Activated CD8-positive, alpha-beta memory T cell treated with anti-CD3 and anti-CD28 coated beads, Interleukin-2, amount 50 U/mL, for 4 hours (primary cell): ENCODE results near the gene OSBPL10.
"Not testable (repeated sequence)": the region's sequence is repeated elsewhere in the genome, so short reads cannot be mapped to it uniquely, and the experiment has no call there.

ENCODE experiments used
- DNase-seq: peaks from one replicate; pipeline ENCODE4 v3.0.0-alpha.2; 2020

Gene OSBPL10

GRCh38 chr3:31800436-31800835 is 180.6 kb downstream of the OSBPL10 start:
- no peak for DNase-seq

- DNase-seq = no peak
Observed at GRCh38 chr3:31798840-31799239, 182.2 kb downstream of the OSBPL10 start.

GRCh38 chr3:31793821-31794220 is 187.2 kb downstream of the OSBPL10 start:
- DNase-seq = no peak

- no peak for DNase-seq
Observed at GRCh38 chr3:31791090-31791430, 190.0 kb downstream of the OSBPL10 start.

GRCh38 chr3:31790193-31791089 is 190.6 kb downstream of the OSBPL10 start:
- no peak for DNase-seq

- no peak for DNase-seq
Observed at GRCh38 chr3:31789429-31789828, 191.6 kb downstream of the OSBPL10 start.

- DNase-seq = no peak
Observed at GRCh38 chr3:31785734-31786133, 195.3 kb downstream of the OSBPL10 start.

GRCh38 chr3:31785286-31785685 is 195.8 kb downstream of the OSBPL10 start:
- DNase-seq = no peak

- DNase-seq = not testable (repeated sequence)
Observed at GRCh38 chr3:31783851-31784250, 197.2 kb downstream of the OSBPL10 start.

- not testable (repeated sequence) for DNase-seq
Observed at GRCh38 chr3:31782306-31782705, 198.8 kb downstream of the OSBPL10 start.

GRCh38 chr3:31779514-31779913 is 201.5 kb downstream of the OSBPL10 start:
- no peak for DNase-seq

GRCh38 chr3:31777887-31778286 is 203.2 kb downstream of the OSBPL10 start:
- DNase-seq = no peak

GRCh38 chr3:31777092-31777491 is 204.0 kb downstream of the OSBPL10 start:
- no peak for DNase-seq

- DNase-seq = no peak
Observed at GRCh38 chr3:31776016-31776415, 205.0 kb downstream of the OSBPL10 start.

GRCh38 chr3:31775383-31775782 is 205.7 kb downstream of the OSBPL10 start:
- DNase-seq = no peak

GRCh38 chr3:31772758-31773473 is 208.1 kb downstream of the OSBPL10 start:
- no peak for DNase-seq

GRCh38 chr3:31772272-31772671 is 208.8 kb downstream of the OSBPL10 start:
- DNase-seq = no peak

GRCh38 chr3:31770822-31771326 is 210.2 kb downstream of the OSBPL10 start:
- no peak for DNase-seq

GRCh38 chr3:31768479-31769125 is 212.5 kb downstream of the OSBPL10 start:
- DNase-seq = peak; percentile 39

- no peak for DNase-seq
Observed at GRCh38 chr3:31767920-31768319, 213.1 kb downstream of the OSBPL10 start.

GRCh38 chr3:31766669-31767068 is 214.4 kb downstream of the OSBPL10 start:
- no peak for DNase-seq

- no peak for DNase-seq
Observed at GRCh38 chr3:31765871-31766270, 215.2 kb downstream of the OSBPL10 start.

- no peak for DNase-seq
Observed at GRCh38 chr3:31763731-31764130, 217.3 kb downstream of the OSBPL10 start.
